MG63 (cell line): ENCODE measurements around the gene GNG14. TPM values are rescaled to one million over a fixed set of nuclear protein-coding genes. Genes with fewer than 3 reads are reported as not detected.
"Not testable (repeated sequence)": the region's sequence is repeated elsewhere in the genome, so short reads cannot be mapped to it uniquely, and the experiment has no call there.

Experiments used
- DNase-seq: peaks from one replicate; pipeline ENCODE4 v3.0.0-alpha.2; 2020
- H3K27me3 ChIP-seq: fragments of 250-450 bp; sonication (Bioruptor Pico); 2 replicates; pipeline ENCODE4 v1.5.1; 2020; ENCODE audit warnings: mild to moderate bottlenecking, moderate library complexity
- H3K36me3 ChIP-seq: fragments of 250-450 bp; sonication (Bioruptor Pico); 2 replicates; pipeline ENCODE4 v1.5.1; 2020; ENCODE audit warnings: mild to moderate bottlenecking, moderate library complexity
- H3K4me3 ChIP-seq: fragments of 250-450 bp; sonication (Bioruptor Pico); 2 replicates; pipeline ENCODE4 v1.5.1; 2020; ENCODE audit warnings: mild to moderate bottlenecking, moderate library complexity
- H3K9me3 ChIP-seq: fragments of 250-450 bp; sonication (Bioruptor Pico); 2 replicates; pipeline ENCODE4 v1.5.1; 2020; ENCODE audit warnings: mild to moderate bottlenecking, moderate library complexity
- total RNA-seq: library from RNA; depleted of rRNA; stranded (reverse); fragments of >200 nt; shearing (Covaris generic); gene quantifications from 2 replicates; pipeline ENCODE4 v1.2.3, GENCODE V29; 2014; ENCODE audit warnings: low replicate concordance

GNG14 gene
- total RNA-seq, 1 experiment from 2014 or later: not detected

DNA sequence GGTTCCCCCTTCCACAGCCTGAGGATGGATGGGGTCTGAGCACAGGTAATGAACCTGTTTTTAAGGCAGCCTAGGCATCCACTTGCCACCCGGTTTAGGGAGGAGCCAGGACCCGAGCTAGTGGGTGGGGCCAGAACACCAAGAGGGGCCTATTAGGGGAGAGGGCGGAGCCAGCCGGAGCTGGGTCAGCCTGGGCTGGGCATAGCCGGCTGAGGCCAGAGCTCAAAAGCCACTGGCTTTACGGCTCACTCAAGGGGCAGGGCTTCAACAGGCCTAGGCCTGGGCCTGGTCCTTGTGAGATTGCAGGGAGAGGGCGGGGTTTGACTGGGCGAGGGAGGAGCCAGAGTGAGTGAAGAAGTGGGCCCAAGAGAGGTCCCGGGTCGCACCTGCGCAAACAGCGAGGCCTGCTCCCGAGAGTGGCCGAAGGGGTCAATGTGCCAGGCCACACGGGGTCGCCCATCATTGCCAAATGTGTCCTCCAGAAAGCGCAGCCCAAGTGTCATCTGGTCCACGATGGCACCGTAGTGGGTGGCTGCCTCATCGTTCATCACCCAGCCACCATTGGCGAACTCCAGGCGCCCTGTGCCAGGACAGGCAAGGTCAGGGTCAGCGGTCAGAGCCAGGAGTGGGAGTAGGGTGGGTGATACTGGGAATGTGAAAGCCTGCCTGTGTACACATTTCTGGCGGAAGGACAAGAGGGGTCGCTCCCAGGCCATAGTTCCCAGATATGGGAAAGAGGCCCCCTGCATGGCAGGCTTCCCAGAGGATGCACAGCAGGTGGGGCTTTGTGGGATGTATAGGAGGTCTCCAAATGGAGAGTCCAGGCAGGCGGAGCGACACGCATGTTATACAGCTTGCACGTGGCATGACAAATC lies 23.2 kb upstream of the GNG14 start:
- peak; percentile 58 for DNase-seq
- no peaks in the 10 kb centered on the region for H3K9me3 ChIP-seq
- no peaks in the 10 kb centered on the region for H3K27me3 ChIP-seq
- no peak overlapping the region for H3K4me3 ChIP-seq
- peaks cover 62% of the 10 kb centered on the region for H3K36me3 ChIP-seq

- DNase-seq: no peak
These were observed 22.6 kb upstream of the GNG14 start for GRCh38 chr19:12665281-12665573.

GRCh38 chr19:12665671-12666264 lies 22.0 kb upstream of the GNG14 start:
- Histone ChIP-seq H3K27me3 (no peaks in the 10 kb centered on the region), H3K36me3 (peaks cover 57% of the 10 kb centered on the region), H3K9me3 (no peaks in the 10 kb centered on the region), H3K4me3 (peak overlapping the region; percentile 79)
- DNase-seq: no peak

More at GRCh38 chr19:12665281-12665573, 22.6 kb upstream of the GNG14 start:
- Histone ChIP-seq H3K36me3 (peaks cover 56% of the 10 kb centered on the region), H3K27me3 (no peaks in the 10 kb centered on the region), H3K4me3 (no peak overlapping the region), H3K9me3 (no peaks in the 10 kb centered on the region)

GRCh38 chr19:12666265-12667048 lies 21.3 kb upstream of the GNG14 start, which contains the start of the genes MAN2B1 and WDR83:
TSS of gene MAN2B1 (minus strand) at chr19:12666742. CDS start at chr19:12666701, 41 bp downstream.
TSS of gene WDR83 (plus strand) at chr19:12666807. CDS start at chr19:12669791, 2,984 bp downstream.
- Histone ChIP-seq H3K4me3 (peak within 1 kb of the TSS; percentile 79), H3K27me3 (no peaks in the 10 kb centered on the region), H3K9me3 (no peaks in the 10 kb centered on the region), H3K36me3 (peaks cover 56% of the 10 kb centered on the region)
- DNase-seq: peak; percentile 81

DNA sequence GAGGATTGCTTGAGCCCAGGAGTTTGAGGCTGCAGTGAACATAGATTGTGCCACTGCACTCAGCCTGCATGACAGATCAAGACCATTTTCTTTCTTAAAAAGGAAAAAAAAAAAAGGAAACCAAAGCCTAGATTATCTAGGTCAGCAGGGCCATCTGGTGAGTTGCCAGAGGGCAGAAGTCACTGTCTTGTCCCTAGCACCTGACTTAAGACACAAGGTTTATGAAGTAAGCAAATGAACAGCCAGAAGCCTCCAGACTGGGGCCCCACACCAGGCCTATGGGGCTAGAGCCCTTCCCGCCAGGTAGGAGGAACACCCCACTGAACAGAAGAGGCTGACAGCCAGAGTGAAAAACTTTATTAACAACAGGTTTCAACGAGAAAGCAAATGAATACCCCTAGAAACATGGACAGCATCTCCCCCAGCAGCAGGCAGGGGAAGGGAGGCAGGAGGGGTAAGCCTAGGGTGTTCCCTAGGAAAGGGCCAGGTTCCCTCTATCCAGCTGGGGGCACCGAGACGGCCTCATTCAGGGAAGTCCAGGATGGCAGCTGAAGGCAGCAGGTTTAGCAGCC lies 20.0 kb upstream of the GNG14 start:
- Histone ChIP-seq H3K4me3 (peak overlapping the region; percentile 93; the same call in 1 of the 2 replicates), H3K9me3 (no peaks in the 10 kb centered on the region), H3K27me3 (no peaks in the 10 kb centered on the region), H3K36me3 (peaks cover 59% of the 10 kb centered on the region)
- DNase-seq: no peak

DNA sequence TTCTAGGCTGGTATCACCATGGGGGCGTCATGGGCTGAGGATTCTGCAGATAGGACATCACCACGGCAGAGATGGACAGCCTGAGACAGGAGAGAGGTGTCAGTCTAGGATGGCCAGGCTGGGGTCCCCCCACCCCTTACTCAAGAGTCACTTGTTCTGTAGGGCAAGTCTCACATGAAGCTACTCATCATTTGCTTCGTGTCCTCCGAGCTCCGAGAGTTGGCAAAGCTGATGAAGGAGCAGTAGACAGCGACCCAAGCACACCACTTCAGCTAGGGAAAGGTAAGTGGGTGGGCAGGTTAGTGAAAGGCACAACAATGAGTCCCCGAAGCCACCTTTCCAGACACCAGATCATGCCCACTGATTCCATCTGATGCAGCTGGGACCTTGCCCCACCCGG lies 19.5 kb upstream of the GNG14 start:
- Histone ChIP-seq H3K4me3 (peak overlapping the region; percentile 93), H3K27me3 (no peaks in the 10 kb centered on the region), H3K9me3 (no peaks in the 10 kb centered on the region), H3K36me3 (peaks cover 57% of the 10 kb centered on the region)
- DNase-seq: no peak

GRCh38 chr19:12668932-12669269 lies 18.9 kb upstream of the GNG14 start:
- Histone ChIP-seq H3K9me3 (no peaks in the 10 kb centered on the region), H3K36me3 (peaks cover 58% of the 10 kb centered on the region), H3K27me3 (no peaks in the 10 kb centered on the region), H3K4me3 (peak overlapping the region; percentile 93)
- DNase-seq: peak; percentile 78

- Histone ChIP-seq H3K27me3 (no peaks in the 10 kb centered on the region), H3K36me3 (peaks cover 58% of the 10 kb centered on the region)
These were observed 18.3 kb upstream of the GNG14 start for GRCh38 chr19:12669270-12670158.

GRCh38 chr19:12670159-12670928 lies 17.5 kb upstream of the GNG14 start:
- H3K4me3 ChIP-seq: peak overlapping the region; percentile 93
- DNase-seq: no peak
- H3K27me3 ChIP-seq: no peaks in the 10 kb centered on the region
- no peaks in the 10 kb centered on the region for H3K9me3 ChIP-seq
- H3K36me3 ChIP-seq: peaks cover 60% of the 10 kb centered on the region

More at GRCh38 chr19:12669270-12670158, 18.3 kb upstream of the GNG14 start:
- no peaks in the 10 kb centered on the region for H3K9me3 ChIP-seq
- DNase-seq: peak; percentile 83
- H3K4me3 ChIP-seq: peak overlapping the region; percentile 93

DNA sequence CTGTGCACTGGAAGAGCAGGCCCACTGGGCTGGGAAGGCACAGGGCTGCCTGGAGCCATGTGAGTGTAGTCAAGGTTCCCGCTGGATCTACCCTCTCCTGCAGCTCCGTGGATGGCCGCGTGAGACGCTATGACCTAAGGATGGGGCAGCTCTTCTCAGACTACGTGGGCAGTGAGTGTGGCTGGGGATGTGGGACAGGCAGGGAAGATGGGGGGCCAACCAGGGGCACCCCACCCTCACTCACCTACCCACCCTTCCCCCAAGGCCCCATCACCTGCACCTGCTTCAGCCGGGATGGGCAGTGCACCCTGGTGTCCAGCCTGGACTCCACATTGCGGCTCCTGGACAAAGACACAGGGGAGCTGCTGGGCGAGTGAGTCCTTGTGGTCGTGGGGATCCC lies 15.1 kb upstream of the GNG14 start:
- DNase-seq: no peak
- Histone ChIP-seq H3K27me3 (no peaks in the 10 kb centered on the region), H3K36me3 (peaks cover 76% of the 10 kb centered on the region), H3K9me3 (no peaks in the 10 kb centered on the region), H3K4me3 (no peak overlapping the region)

DNA sequence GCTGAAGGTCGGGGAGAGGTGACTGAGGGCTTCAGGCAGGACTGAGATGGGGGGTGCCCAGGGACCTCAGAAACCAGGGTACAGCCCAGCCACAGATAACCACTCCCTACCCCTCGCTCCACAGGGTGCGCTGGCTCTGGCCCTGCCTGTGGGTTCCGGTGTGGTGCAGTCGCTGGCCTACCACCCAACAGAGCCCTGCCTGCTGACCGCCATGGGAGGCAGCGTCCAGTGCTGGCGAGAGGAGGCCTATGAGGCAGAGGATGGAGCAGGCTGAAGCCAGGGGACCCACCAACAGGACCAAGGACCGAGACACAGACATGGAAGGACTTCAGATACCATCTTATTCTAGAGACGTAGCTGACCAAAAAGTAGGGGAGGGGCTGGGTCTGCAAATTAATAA lies 12.4 kb upstream of the GNG14 start:
- Histone ChIP-seq H3K9me3 (no peaks in the 10 kb centered on the region), H3K36me3 (peaks cover 90% of the 10 kb centered on the region), H3K27me3 (no peaks in the 10 kb centered on the region), H3K4me3 (no peak overlapping the region)
- DNase-seq: no peak

GRCh38 chr19:12675940-12676339 lies 11.9 kb upstream of the GNG14 start:
- Histone ChIP-seq H3K36me3 (peaks cover 86% of the 10 kb centered on the region), H3K4me3 (no peak overlapping the region), H3K27me3 (no peaks in the 10 kb centered on the region), H3K9me3 (no peaks in the 10 kb centered on the region)
- no peak for DNase-seq

- H3K36me3 ChIP-seq: peaks cover 83% of the 10 kb centered on the region
- no peaks in the 10 kb centered on the region for H3K9me3 ChIP-seq
- no peak overlapping the region for H3K4me3 ChIP-seq
- H3K27me3 ChIP-seq: no peaks in the 10 kb centered on the region
- peak; percentile 89 for DNase-seq
These were observed 11.4 kb upstream of the GNG14 start for GRCh38 chr19:12676384-12676792.

DNA sequence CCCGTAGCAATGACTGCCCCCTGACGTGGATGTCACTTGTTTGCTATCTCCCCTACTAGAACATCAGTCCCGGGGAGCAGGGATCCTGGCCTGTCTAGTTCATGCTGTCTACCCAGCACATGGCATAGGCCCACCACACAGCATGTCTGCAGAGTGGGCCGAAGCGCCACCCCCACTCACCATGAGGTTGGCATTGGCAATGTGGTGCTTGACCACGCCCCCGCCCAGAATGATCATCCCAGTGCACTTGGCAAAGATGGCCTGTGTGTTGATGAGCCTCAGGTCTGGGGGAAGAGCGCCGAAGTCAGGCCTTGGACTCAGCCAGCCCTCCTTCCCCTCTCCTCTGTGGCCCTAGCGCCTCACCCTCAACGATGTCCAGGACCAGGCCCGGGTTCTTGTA lies 10.9 kb upstream of the GNG14 start:
- no peak overlapping the region for H3K4me3 ChIP-seq
- no peak for DNase-seq
- H3K27me3 ChIP-seq: no peaks in the 10 kb centered on the region
- no peaks in the 10 kb centered on the region for H3K9me3 ChIP-seq
- peaks cover 80% of the 10 kb centered on the region for H3K36me3 ChIP-seq

- H3K36me3 ChIP-seq: peaks cover 69% of the 10 kb centered on the region
- not testable (repeated sequence) for H3K9me3 ChIP-seq
These were observed 9.8 kb upstream of the GNG14 start for GRCh38 chr19:12678039-12678438.

More at GRCh38 chr19:12678039-12678438, 9.8 kb upstream of the GNG14 start:
- H3K27me3 ChIP-seq, DNase-seq, H3K4me3 ChIP-seq: not testable (repeated sequence)
